ENCODE measurements around the gene PRSS22.

The PRSS22 gene

GRCh38 chr16:2803545-2804195, 54.3 kb downstream of the PRSS22 start:
- no peak for DNase-seq (ENCODE audit: low spot score)
- Histone ChIP-seq H3K14ac (ENCODE audit: low read length) (no peak overlapping the region), H3K79me1 (ENCODE audit: low read depth, low read length) (peaks cover 2% of the 10 kb centered on the region), H3K4me2 (ENCODE audit: insufficient read depth, low read length, poor library complexity, severe bottlenecking) (no peak overlapping the region), H3K9ac (ENCODE audit: low read depth, low read length, poor library complexity) (no peak overlapping the region), H2AFZ (ENCODE audit: low read length) (no peak overlapping the region), H2BK15ac (ENCODE audit: low read length) (no peak overlapping the region), H2BK5ac (ENCODE audit: low read length) (no peak overlapping the region), H3K18ac (ENCODE audit: low read length) (no peak overlapping the region), H3K4me3 (ENCODE audit: low read length in 2 of 2) (no peak overlapping the region), H2BK12ac (ENCODE audit: low read length) (no peak overlapping the region), H3K27me3 (ENCODE audit: control insufficient read depth in 3 of 3, insufficient read depth in 3 of 3, low read depth in 1 of 3, low read length in 3 of 3) (peaks cover 0 to 4% (median 0%) of the 10 kb centered on the region in 3 experiments), H3K4ac (ENCODE audit: low read length) (no peak overlapping the region), H2AK5ac (ENCODE audit: low read depth, low read length) (no peak overlapping the region), H3K23ac (ENCODE audit: low read depth, low read length, poor library complexity) (no peak overlapping the region), H3K4me1 (ENCODE audit: control insufficient read depth in 2 of 2, insufficient read depth in 1 of 2, low read depth in 1 of 2, low read length in 2 of 2) (no peaks in the 10 kb centered on the region), H2BK120ac (ENCODE audit: low read depth, low read length) (no peak overlapping the region), H3K9me3 (replicated peaks in 1 of 2; ENCODE audit: control insufficient read depth in 2 of 2, insufficient read depth in 1 of 2, low read depth in 1 of 2, low read length in 2 of 2) (peaks cover 7 to 19% of the 10 kb centered on the region in 2 donors), H3K27ac (replicated peaks; ENCODE audit: low read length) (no peak overlapping the region), H4K91ac (ENCODE audit: low read depth, low read length, poor library complexity) (no peak overlapping the region), H4K8ac (ENCODE audit: low read depth, low read length) (no peak overlapping the region), H3K36me3 (replicated peaks in 1 of 2; ENCODE audit: control insufficient read depth in 2 of 2, insufficient read depth in 2 of 2, low read length in 2 of 2) (no peaks in the 10 kb centered on the region)
- WGBS, 2 donors (ENCODE audit: extremely low coverage in 2 of 2, insufficient read length in 2 of 2, insufficient replicate concordance in 1 of 2) = no CpG with 5 or more reads among the region's 3 CpGs
